GM23338 (cell line): ENCODE results near the gene C11orf52. TPM values are rescaled to one million over a fixed set of nuclear protein-coding genes. Genes with fewer than 3 reads are reported as not detected.

Experiments
- ATAC-seq: fragments of 200-7000 bp; cut with Tn5 transposase; 3 replicates; pipeline ENCODE4 v1.9.1; 2020
- DNase-seq: peaks from one replicate; pipeline ENCODE4 v3.0.0-alpha.2; 2015; ENCODE audit warnings: low spot score
- H2AFZ ChIP-seq: fragments of 200-600 bp; sonication (generic); 2 replicates; pipeline ENCODE4 v1.8.0; 2016; ENCODE audit warnings: antibody characterized with exemption, mild to moderate bottlenecking, moderate library complexity
- H3F3A ChIP-seq: fragments of 200-600 bp; sonication (generic); replicated peaks from 2 replicates; pipeline ENCODE4 v1.8.0; 2017; ENCODE audit warnings: antibody characterized with exemption, mixed run types, low read depth
- H3K27ac ChIP-seq: fragments of 200-600 bp; sonication (generic); 2 replicates; pipeline ENCODE4 v1.6.1; 2016; ENCODE audit warnings: low read depth
- H3K27me3 ChIP-seq: fragments of 200-600 bp; sonication (generic); 2 replicates; pipeline ENCODE4 v1.8.0; 2016; ENCODE audit warnings: mild to moderate bottlenecking, mixed run types, moderate library complexity; ENCODE audit not compliant: insufficient read depth
- H3K36me3 ChIP-seq: fragments of 200-600 bp; sonication (generic); 2 replicates; pipeline ENCODE4 v1.8.0; 2016; ENCODE audit warnings: mild to moderate bottlenecking; ENCODE audit not compliant: insufficient read depth
- H3K4me1 ChIP-seq: fragments of 200-600 bp; sonication (generic); 2 replicates; pipeline ENCODE4 v1.8.0; 2016; ENCODE audit warnings: mild to moderate bottlenecking, moderate library complexity; ENCODE audit not compliant: insufficient read depth
- H3K4me2 ChIP-seq: fragments of 200-600 bp; sonication (generic); 2 replicates; pipeline ENCODE4 v1.7.1; 2017; ENCODE audit warnings: mixed run types
- H3K4me3 ChIP-seq: fragments of 200-600 bp; sonication (generic); 2 replicates; pipeline ENCODE4 v1.6.1; 2016; ENCODE audit warnings: mixed run types
- H3K79me2 ChIP-seq: fragments of 200-600 bp; sonication (generic); replicated peaks from 2 replicates; pipeline ENCODE4 v1.8.0; 2017; ENCODE audit warnings: mild to moderate bottlenecking; ENCODE audit not compliant: insufficient read depth
- H3K9me2 ChIP-seq: fragments of 200-600 bp; sonication (generic); 2 replicates; pipeline ENCODE4 v1.8.0; 2017; ENCODE audit not compliant: insufficient read depth
- H4K20me1 ChIP-seq: fragments of 200-600 bp; sonication (generic); replicated peaks from 2 replicates; pipeline ENCODE4 v1.8.0; 2017; ENCODE audit warnings: mild to moderate bottlenecking; ENCODE audit not compliant: insufficient read depth
- H3K27ac Mint-ChIP-seq: 2 replicates; pipeline ENCODE4 v1.8.0; 2020; ENCODE audit warnings: inconsistent platforms, mild to moderate bottlenecking, moderate library complexity, mixed read lengths
- H3K27me3 Mint-ChIP-seq: 3 replicates; pipeline ENCODE4 v1.8.0; 2022; ENCODE audit warnings: low read depth, mild to moderate bottlenecking, moderate library complexity, mixed read lengths, inconsistent platforms; ENCODE audit not compliant: insufficient read depth, poor library complexity
- H3K36me3 Mint-ChIP-seq: 3 replicates; pipeline ENCODE4 v1.8.0; 2021; ENCODE audit warnings: low read depth, mild to moderate bottlenecking, inconsistent platforms, moderate library complexity, mixed read lengths
- H3K4me1 Mint-ChIP-seq: 3 replicates; pipeline ENCODE4 v1.8.0; 2020; ENCODE audit warnings: mild to moderate bottlenecking, inconsistent platforms, mixed read lengths
- H3K4me3 Mint-ChIP-seq: 3 replicates; pipeline ENCODE4 v1.8.0; 2021; ENCODE audit warnings: moderate library complexity, mild to moderate bottlenecking, inconsistent platforms, mixed read lengths
- H3K9me3 Mint-ChIP-seq: 3 replicates; pipeline ENCODE4 v1.8.0; 2020; ENCODE audit warnings: moderate library complexity, mild to moderate bottlenecking, inconsistent platforms, mixed read lengths
- CREB1 ChIP-seq: fragments of 250-450 bp; sonication (Bioruptor Pico); IDR thresholded peaks from 2 replicates; pipeline ENCODE4 v1.5.0; 2020; ENCODE audit warnings: low read depth, mild to moderate bottlenecking, moderate library complexity
- EZH2 ChIP-seq: fragments of 200-600 bp; sonication (generic); IDR thresholded peaks from one replicate; pipeline ENCODE4 v1.8.0; 2017; ENCODE audit warnings: antibody characterized with exemption, mild to moderate bottlenecking, low read depth; ENCODE audit not compliant: unreplicated experiment
- EZH2phosphoT487 ChIP-seq: fragments of 200-600 bp; sonication (generic); IDR thresholded peaks from one replicate; pipeline ENCODE4 v1.8.1; 2018; ENCODE audit warnings: antibody characterized with exemption; ENCODE audit not compliant: unreplicated experiment
- JUNB ChIP-seq: IDR thresholded peaks from one replicate; pipeline ENCODE4 v1.6.1; 2016; ENCODE audit warnings: antibody characterized with exemption; ENCODE audit not compliant: unreplicated experiment
- NANOG ChIP-seq: IDR thresholded peaks from 2 replicates; pipeline ENCODE4 v1.6.1; 2016; ENCODE audit warnings: antibody characterized with exemption, borderline replicate concordance
- POLR2AphosphoS5 ChIP-seq: IDR thresholded peaks from 2 replicates; pipeline ENCODE4 v1.6.1; 2016; ENCODE audit warnings: antibody characterized with exemption, low read depth
- STAT1 ChIP-seq: IDR thresholded peaks from one replicate; pipeline ENCODE4 v1.6.1; 2016; ENCODE audit warnings: antibody characterized with exemption; ENCODE audit not compliant: unreplicated experiment
- ZNF114 ChIP-seq: fragments of 250-450 bp; sonication (Bioruptor Pico); IDR thresholded peaks from 2 replicates; pipeline ENCODE4 v1.5.0; 2020; ENCODE audit warnings: mild to moderate bottlenecking, moderate library complexity
- ZNF331 ChIP-seq: fragments of 250-450 bp; sonication (Bioruptor Pico); IDR thresholded peaks from 2 replicates; pipeline ENCODE4 v1.5.0; 2020; ENCODE audit warnings: low read depth, mild to moderate bottlenecking, moderate library complexity
- polyA plus RNA-seq: library from polyadenylated mRNA; unstranded; fragments of >200 nt; fragmentation: Nextera tagmentation; extraction: Ambion mirVana; gene quantifications from 2 replicates; pipeline ENCODE4 v1.2.1, GENCODE V29; 2016
- total RNA-seq: library from RNA; depleted of rRNA; stranded (reverse); fragments of >200 nt; shearing (Covaris generic); gene quantifications from 2 replicates; pipeline ENCODE4 v1.2.3, GENCODE V29; 2014
- TF ChIP-seq, protein P1 (sequence below): fragments of 250-450 bp; sonication (Bioruptor Pico); IDR thresholded peaks from 2 replicates; pipeline ENCODE4 v1.5.0; 2020; ENCODE audit warnings: mild to moderate bottlenecking, moderate library complexity
- TF ChIP-seq, protein P2 (sequence below): IDR thresholded peaks from one replicate; pipeline ENCODE4 v1.6.1; 2018; ENCODE audit warnings: antibody characterized with exemption; ENCODE audit not compliant: unreplicated experiment
- TF ChIP-seq, protein P3 (sequence below), 2 experiments: fragments of 200-600 bp in 1 of 2; sonication (generic) in 1 of 2; conservative IDR thresholded peaks; 2 replicates each; pipeline versions ENCODE4 v1.5.1 to v1.6.1; 2016 to 2017; ENCODE audit warnings: antibody characterized with exemption in 2 of 2, low read depth in 2 of 2, mild to moderate bottlenecking in 2 of 2, moderate library complexity in 1 of 2
- TF ChIP-seq, protein P4 (sequence below): IDR thresholded peaks from 2 replicates; pipeline ENCODE4 v1.6.1; 2016; ENCODE audit warnings: antibody characterized with exemption

Gene C11orf52
- total and polyA plus RNA-seq, 2 experiments from 2014 or later = 1.0 to 4.1 TPM

DNA sequence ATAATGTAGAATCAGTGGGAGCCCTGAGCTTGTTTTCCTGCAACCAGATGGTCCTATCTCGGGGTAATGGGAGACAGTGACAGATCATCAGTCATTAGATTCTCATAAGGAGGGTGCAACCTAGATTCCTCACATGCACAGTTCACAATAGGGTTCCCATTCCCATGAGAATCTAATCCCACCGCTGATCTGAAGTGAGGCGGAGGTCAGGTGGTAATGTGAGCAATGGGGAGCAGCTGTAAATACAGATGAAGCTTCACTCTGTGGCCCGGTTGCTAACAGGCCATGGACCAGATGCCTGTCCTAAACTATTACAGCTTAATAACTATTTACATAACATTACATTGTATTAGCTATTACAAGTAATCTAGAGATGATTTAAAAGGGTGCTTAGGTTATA, 35.4 kb downstream of the C11orf52 start:
- H4K20me1 ChIP-seq = no peaks in the 10 kb centered on the region
- Mint-ChIP-seq H3K27me3 (peaks cover 4% of the 10 kb centered on the region), H3K4me1 (no peaks in the 10 kb centered on the region; the same call in 2 of the 3 replicates), H3K4me3 (no peak overlapping the region), H3K9me3 (peaks cover 26% of the 10 kb centered on the region), H3K27ac (no peak overlapping the region), H3K36me3 (peaks cover 35% of the 10 kb centered on the region)
- H3F3A ChIP-seq = no peaks in the 10 kb centered on the region
- no peaks in the 10 kb centered on the region for H3K4me1 ChIP-seq
- no peak overlapping the region for H3K4me2 ChIP-seq
- H3K27me3 ChIP-seq = no peaks in the 10 kb centered on the region
- no peak overlapping the region for H3K4me3 ChIP-seq
- 0 out of 2 replicates have a peak, but pooled peaks cover 4% of the 10 kb centered on the region for H3K79me2 ChIP-seq
- H3K27ac ChIP-seq = no peak overlapping the region
- H3K9me2 ChIP-seq = no peaks in the 10 kb centered on the region
- no peaks in the 10 kb centered on the region for H3K36me3 ChIP-seq
- DNase-seq (no peak), ATAC-seq (no peak)
- H2AFZ ChIP-seq = no peak overlapping the region
- TF ChIP-seq EZH2 (no peak), ZNF114 (no peak), ZNF331 (CRISPR knock-in tag) (no peak), JUNB (no peak), NANOG (no peak), POLR2AphosphoS5 (no peak), STAT1 (no peak), CREB1 (CRISPR knock-in tag) (no peak), EZH2phosphoT487 (no peak)
- TF ChIP-seq, protein P1, sequence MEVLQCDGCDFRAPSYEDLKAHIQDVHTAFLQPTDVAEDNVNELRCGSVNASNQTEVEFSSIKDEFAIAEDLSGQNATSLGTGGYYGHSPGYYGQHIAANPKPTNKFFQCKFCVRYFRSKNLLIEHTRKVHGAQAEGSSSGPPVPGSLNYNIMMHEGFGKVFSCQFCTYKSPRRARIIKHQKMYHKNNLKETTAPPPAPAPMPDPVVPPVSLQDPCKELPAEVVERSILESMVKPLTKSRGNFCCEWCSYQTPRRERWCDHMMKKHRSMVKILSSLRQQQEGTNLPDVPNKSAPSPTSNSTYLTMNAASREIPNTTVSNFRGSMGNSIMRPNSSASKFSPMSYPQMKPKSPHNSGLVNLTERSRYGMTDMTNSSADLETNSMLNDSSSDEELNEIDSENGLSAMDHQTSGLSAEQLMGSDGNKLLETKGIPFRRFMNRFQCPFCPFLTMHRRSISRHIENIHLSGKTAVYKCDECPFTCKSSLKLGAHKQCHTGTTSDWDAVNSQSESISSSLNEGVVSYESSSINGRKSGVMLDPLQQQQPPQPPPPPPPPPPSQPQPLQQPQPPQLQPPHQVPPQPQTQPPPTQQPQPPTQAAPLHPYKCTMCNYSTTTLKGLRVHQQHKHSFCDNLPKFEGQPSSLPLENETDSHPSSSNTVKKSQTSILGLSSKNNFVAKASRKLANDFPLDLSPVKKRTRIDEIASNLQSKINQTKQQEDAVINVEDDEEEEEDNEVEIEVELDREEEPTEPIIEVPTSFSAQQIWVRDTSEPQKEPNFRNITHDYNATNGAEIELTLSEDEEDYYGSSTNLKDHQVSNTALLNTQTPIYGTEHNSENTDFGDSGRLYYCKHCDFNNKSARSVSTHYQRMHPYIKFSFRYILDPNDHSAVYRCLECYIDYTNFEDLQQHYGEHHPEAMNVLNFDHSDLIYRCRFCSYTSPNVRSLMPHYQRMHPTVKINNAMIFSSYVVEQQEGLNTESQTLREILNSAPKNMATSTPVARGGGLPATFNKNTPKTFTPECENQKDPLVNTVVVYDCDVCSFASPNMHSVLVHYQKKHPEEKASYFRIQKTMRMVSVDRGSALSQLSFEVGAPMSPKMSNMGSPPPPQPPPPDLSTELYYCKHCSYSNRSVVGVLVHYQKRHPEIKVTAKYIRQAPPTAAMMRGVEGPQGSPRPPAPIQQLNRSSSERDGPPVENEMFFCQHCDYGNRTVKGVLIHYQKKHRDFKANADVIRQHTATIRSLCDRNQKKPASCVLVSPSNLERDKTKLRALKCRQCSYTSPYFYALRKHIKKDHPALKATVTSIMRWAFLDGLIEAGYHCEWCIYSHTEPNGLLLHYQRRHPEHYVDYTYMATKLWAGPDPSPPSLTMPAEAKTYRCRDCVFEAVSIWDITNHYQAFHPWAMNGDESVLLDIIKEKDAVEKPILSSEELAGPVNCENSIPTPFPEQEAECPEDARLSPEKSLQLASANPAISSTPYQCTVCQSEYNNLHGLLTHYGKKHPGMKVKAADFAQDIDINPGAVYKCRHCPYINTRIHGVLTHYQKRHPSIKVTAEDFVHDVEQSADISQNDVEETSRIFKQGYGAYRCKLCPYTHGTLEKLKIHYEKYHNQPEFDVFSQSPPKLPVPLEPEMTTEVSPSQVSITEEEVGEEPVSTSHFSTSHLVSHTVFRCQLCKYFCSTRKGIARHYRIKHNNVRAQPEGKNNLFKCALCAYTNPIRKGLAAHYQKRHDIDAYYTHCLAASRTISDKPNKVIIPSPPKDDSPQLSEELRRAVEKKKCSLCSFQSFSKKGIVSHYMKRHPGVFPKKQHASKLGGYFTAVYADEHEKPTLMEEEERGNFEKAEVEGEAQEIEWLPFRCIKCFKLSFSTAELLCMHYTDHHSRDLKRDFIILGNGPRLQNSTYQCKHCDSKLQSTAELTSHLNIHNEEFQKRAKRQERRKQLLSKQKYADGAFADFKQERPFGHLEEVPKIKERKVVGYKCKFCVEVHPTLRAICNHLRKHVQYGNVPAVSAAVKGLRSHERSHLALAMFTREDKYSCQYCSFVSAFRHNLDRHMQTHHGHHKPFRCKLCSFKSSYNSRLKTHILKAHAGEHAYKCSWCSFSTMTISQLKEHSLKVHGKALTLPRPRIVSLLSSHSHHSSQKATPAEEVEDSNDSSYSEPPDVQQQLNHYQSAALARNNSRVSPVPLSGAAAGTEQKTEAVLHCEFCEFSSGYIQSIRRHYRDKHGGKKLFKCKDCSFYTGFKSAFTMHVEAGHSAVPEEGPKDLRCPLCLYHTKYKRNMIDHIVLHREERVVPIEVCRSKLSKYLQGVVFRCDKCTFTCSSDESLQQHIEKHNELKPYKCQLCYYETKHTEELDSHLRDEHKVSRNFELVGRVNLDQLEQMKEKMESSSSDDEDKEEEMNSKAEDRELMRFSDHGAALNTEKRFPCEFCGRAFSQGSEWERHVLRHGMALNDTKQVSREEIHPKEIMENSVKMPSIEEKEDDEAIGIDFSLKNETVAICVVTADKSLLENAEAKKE = no peak
- TF ChIP-seq, protein P2, sequence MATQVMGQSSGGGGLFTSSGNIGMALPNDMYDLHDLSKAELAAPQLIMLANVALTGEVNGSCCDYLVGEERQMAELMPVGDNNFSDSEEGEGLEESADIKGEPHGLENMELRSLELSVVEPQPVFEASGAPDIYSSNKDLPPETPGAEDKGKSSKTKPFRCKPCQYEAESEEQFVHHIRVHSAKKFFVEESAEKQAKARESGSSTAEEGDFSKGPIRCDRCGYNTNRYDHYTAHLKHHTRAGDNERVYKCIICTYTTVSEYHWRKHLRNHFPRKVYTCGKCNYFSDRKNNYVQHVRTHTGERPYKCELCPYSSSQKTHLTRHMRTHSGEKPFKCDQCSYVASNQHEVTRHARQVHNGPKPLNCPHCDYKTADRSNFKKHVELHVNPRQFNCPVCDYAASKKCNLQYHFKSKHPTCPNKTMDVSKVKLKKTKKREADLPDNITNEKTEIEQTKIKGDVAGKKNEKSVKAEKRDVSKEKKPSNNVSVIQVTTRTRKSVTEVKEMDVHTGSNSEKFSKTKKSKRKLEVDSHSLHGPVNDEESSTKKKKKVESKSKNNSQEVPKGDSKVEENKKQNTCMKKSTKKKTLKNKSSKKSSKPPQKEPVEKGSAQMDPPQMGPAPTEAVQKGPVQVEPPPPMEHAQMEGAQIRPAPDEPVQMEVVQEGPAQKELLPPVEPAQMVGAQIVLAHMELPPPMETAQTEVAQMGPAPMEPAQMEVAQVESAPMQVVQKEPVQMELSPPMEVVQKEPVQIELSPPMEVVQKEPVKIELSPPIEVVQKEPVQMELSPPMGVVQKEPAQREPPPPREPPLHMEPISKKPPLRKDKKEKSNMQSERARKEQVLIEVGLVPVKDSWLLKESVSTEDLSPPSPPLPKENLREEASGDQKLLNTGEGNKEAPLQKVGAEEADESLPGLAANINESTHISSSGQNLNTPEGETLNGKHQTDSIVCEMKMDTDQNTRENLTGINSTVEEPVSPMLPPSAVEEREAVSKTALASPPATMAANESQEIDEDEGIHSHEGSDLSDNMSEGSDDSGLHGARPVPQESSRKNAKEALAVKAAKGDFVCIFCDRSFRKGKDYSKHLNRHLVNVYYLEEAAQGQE = no peak
- TF ChIP-seq, protein P3, sequence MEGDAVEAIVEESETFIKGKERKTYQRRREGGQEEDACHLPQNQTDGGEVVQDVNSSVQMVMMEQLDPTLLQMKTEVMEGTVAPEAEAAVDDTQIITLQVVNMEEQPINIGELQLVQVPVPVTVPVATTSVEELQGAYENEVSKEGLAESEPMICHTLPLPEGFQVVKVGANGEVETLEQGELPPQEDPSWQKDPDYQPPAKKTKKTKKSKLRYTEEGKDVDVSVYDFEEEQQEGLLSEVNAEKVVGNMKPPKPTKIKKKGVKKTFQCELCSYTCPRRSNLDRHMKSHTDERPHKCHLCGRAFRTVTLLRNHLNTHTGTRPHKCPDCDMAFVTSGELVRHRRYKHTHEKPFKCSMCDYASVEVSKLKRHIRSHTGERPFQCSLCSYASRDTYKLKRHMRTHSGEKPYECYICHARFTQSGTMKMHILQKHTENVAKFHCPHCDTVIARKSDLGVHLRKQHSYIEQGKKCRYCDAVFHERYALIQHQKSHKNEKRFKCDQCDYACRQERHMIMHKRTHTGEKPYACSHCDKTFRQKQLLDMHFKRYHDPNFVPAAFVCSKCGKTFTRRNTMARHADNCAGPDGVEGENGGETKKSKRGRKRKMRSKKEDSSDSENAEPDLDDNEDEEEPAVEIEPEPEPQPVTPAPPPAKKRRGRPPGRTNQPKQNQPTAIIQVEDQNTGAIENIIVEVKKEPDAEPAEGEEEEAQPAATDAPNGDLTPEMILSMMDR (conservative IDR thresholded peaks at IDR 0.05; ENCODE audit: low read depth in 2 of 2) = no peak
- TF ChIP-seq, protein P4, sequence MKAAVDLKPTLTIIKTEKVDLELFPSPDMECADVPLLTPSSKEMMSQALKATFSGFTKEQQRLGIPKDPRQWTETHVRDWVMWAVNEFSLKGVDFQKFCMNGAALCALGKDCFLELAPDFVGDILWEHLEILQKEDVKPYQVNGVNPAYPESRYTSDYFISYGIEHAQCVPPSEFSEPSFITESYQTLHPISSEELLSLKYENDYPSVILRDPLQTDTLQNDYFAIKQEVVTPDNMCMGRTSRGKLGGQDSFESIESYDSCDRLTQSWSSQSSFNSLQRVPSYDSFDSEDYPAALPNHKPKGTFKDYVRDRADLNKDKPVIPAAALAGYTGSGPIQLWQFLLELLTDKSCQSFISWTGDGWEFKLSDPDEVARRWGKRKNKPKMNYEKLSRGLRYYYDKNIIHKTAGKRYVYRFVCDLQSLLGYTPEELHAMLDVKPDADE = no peak
